Measurements from ENCODE around the gene REXO4. TPM values are rescaled to one million over a fixed set of nuclear protein-coding genes. Genes with fewer than 3 reads are reported as not detected.

Gene REXO4
- total and polyA plus RNA-seq, 10 of the 15 experiments (the other 5 are each of a cell fraction or from before 2014, with no cell fraction given): 2.7 to 43.9 (median 30.5) TPM

DNA sequence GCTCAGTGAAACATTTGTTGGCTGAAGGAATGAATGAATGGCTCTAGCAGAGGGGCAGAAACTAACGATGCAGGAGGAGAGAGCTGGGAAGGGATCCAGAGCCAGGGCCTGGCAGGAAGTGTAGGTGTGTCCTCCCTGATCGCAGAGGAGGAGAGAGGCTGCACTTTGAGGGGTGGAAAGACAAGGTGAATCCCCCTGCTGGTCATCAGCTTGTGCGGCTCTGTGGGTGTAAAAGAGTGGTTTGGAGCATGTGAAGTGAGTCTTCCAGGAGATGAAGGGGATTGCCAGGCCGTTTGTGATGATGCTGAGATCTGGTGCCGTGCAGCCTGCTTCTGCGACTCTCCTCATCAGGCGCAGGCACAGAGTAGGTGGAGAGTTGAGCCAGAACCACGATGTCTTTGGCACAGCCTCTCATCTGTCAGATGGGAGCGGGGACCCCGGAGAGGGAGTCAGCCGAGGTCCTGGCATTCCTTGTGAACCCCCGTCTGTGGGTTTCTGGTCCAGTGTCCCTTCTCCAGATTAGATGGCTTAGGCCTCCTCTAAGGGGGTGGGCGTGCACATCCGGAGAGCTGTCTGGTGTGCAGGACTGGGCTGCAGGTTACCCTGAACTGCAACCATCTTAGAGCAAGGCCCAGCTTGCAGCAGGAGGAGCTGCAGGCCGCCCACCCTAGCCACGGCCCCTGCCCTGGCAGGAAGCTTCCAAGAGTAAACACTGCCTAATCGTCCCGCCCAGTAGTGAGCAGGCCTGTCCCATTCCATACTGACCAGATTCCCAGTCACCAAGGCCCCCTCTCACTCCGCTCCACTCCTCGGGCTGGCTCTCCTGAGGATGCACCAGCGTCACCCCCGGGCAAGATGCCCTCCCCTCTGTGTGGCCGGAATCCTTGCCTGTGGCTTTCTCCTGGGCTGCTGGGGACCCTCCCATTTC is 4.1 kb upstream of the REXO4 start, which contains the start of gene ADAMTS13 (continued):
- TF ChIP-seq, protein P1, sequence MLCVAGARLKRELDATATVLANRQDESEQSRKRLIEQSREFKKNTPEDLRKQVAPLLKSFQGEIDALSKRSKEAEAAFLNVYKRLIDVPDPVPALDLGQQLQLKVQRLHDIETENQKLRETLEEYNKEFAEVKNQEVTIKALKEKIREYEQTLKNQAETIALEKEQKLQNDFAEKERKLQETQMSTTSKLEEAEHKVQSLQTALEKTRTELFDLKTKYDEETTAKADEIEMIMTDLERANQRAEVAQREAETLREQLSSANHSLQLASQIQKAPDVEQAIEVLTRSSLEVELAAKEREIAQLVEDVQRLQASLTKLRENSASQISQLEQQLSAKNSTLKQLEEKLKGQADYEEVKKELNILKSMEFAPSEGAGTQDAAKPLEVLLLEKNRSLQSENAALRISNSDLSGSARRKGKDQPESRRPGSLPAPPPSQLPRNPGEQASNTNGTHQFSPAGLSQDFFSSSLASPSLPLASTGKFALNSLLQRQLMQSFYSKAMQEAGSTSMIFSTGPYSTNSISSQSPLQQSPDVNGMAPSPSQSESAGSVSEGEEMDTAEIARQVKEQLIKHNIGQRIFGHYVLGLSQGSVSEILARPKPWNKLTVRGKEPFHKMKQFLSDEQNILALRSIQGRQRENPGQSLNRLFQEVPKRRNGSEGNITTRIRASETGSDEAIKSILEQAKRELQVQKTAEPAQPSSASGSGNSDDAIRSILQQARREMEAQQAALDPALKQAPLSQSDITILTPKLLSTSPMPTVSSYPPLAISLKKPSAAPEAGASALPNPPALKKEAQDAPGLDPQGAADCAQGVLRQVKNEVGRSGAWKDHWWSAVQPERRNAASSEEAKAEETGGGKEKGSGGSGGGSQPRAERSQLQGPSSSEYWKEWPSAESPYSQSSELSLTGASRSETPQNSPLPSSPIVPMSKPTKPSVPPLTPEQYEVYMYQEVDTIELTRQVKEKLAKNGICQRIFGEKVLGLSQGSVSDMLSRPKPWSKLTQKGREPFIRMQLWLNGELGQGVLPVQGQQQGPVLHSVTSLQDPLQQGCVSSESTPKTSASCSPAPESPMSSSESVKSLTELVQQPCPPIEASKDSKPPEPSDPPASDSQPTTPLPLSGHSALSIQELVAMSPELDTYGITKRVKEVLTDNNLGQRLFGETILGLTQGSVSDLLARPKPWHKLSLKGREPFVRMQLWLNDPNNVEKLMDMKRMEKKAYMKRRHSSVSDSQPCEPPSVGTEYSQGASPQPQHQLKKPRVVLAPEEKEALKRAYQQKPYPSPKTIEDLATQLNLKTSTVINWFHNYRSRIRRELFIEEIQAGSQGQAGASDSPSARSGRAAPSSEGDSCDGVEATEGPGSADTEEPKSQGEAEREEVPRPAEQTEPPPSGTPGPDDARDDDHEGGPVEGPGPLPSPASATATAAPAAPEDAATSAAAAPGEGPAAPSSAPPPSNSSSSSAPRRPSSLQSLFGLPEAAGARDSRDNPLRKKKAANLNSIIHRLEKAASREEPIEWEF (IDR thresholded peaks at IDR 0.05; ENCODE audit: insufficient replicate concordance, low read depth, low read length): no peak
- no peak for TF ChIP-seq YY1 (IDR thresholded peaks at IDR 0.05; ENCODE audit: low read depth, low read length)
- no peak for TF ChIP-seq CHD4 (IDR thresholded peaks at IDR 0.05)
- peak; percentile 75 to 87; a peak in 2 of 4 replicates for TF ChIP-seq IKZF2 (IDR thresholded peaks at IDR 0.05)
- no peak for TF ChIP-seq RCOR1 (conservative IDR thresholded peaks at IDR 0.05; ENCODE audit: low read depth, low read length)
- no peak for TF ChIP-seq JUNB (IDR thresholded peaks at IDR 0.05)
- TF ChIP-seq NFXL1 (IDR thresholded peaks at IDR 0.05; ENCODE audit: borderline replicate concordance): no peak
- TF ChIP-seq, protein P2, sequence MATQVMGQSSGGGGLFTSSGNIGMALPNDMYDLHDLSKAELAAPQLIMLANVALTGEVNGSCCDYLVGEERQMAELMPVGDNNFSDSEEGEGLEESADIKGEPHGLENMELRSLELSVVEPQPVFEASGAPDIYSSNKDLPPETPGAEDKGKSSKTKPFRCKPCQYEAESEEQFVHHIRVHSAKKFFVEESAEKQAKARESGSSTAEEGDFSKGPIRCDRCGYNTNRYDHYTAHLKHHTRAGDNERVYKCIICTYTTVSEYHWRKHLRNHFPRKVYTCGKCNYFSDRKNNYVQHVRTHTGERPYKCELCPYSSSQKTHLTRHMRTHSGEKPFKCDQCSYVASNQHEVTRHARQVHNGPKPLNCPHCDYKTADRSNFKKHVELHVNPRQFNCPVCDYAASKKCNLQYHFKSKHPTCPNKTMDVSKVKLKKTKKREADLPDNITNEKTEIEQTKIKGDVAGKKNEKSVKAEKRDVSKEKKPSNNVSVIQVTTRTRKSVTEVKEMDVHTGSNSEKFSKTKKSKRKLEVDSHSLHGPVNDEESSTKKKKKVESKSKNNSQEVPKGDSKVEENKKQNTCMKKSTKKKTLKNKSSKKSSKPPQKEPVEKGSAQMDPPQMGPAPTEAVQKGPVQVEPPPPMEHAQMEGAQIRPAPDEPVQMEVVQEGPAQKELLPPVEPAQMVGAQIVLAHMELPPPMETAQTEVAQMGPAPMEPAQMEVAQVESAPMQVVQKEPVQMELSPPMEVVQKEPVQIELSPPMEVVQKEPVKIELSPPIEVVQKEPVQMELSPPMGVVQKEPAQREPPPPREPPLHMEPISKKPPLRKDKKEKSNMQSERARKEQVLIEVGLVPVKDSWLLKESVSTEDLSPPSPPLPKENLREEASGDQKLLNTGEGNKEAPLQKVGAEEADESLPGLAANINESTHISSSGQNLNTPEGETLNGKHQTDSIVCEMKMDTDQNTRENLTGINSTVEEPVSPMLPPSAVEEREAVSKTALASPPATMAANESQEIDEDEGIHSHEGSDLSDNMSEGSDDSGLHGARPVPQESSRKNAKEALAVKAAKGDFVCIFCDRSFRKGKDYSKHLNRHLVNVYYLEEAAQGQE (IDR thresholded peaks at IDR 0.05; ENCODE audit: low read depth, low read length): no peak
- TF ChIP-seq BACH1 (IDR thresholded peaks at IDR 0.05; ENCODE audit: borderline replicate concordance): no peak
- peak; percentile 28 to 70; a peak in 1 of 4 replicates for TF ChIP-seq EP300 (IDR thresholded peaks at IDR 0.05; ENCODE audit: borderline replicate concordance in 1 of 2, control insufficient read depth in 1 of 2, low read depth in 2 of 2, low read length in 2 of 2)
- TF ChIP-seq SPI1 (IDR thresholded peaks at IDR 0.05; ENCODE audit: borderline replicate concordance, insufficient read depth, low read depth, low read length): no peak; the same call in 1 of the 2 replicates
- no peak for TF ChIP-seq HDAC6 (IDR thresholded peaks at IDR 0.05; ENCODE audit: unreplicated experiment)
- peak; percentile 57; the same call in 1 of the 2 replicates for TF ChIP-seq POLR2A (IDR thresholded peaks at IDR 0.05; ENCODE audit: low read depth, low read length)
- 0 out of 2 replicates have a peak, but pooled peaks have one; percentile 60 for TF ChIP-seq MYB (IDR thresholded peaks at IDR 0.05; ENCODE audit: borderline replicate concordance, low read depth, low read length)
- TF ChIP-seq ZNF217 (IDR thresholded peaks at IDR 0.05): no peak
- TF ChIP-seq ZNF24 (IDR thresholded peaks at IDR 0.05): peak; percentile 78
- TF ChIP-seq PML (IDR thresholded peaks at IDR 0.05; ENCODE audit: low read length): no peak
- TF ChIP-seq, protein P3, sequence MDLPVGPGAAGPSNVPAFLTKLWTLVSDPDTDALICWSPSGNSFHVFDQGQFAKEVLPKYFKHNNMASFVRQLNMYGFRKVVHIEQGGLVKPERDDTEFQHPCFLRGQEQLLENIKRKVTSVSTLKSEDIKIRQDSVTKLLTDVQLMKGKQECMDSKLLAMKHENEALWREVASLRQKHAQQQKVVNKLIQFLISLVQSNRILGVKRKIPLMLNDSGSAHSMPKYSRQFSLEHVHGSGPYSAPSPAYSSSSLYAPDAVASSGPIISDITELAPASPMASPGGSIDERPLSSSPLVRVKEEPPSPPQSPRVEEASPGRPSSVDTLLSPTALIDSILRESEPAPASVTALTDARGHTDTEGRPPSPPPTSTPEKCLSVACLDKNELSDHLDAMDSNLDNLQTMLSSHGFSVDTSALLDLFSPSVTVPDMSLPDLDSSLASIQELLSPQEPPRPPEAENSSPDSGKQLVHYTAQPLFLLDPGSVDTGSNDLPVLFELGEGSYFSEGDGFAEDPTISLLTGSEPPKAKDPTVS (IDR thresholded peaks at IDR 0.05; ENCODE audit: low read depth, low read length): no peak
- no peak for TF ChIP-seq ZSCAN29 (IDR thresholded peaks at IDR 0.05)
- no peak for TF ChIP-seq EGR1 (IDR thresholded peaks at IDR 0.05; ENCODE audit: borderline replicate concordance in 1 of 2, low read depth in 2 of 2, low read length in 2 of 2)

All from GM12878 (cell line).